Omental fat pad (tissue), 4 donors: ENCODE results near the gene CTNND2. TPM values are rescaled to one million over a fixed set of nuclear protein-coding genes. Genes with fewer than 3 reads are reported as not detected.
"Not testable (repeated sequence)": the region's sequence is repeated elsewhere in the genome, so short reads cannot be mapped to it uniquely, and the experiment has no call there.

Source experiments
- ATAC-seq: fragments of 150-250 bp; one replicate; pipeline ENCODE4 v1.9.1; 2016; ENCODE audit warnings: mild to moderate bottlenecking, moderate library complexity; ENCODE audit not compliant: low FRiP score
- DNase-seq: peaks from one replicate; pipeline ENCODE4 v3.0.0-alpha.2; 2019; ENCODE audit warnings: low spot score
- total RNA-seq, 4 donors: library from RNA; depleted of rRNA; stranded (reverse); fragments of >200 nt; gene quantifications; one replicate each; pipeline ENCODE4 v1.1.0, GENCODE V29; 2016
- TF ChIP-seq, protein P1 (sequence below), 3 donors: fragments of 450-650 bp; IDR thresholded peaks; one replicate each; pipeline ENCODE4 v1.5.1; 2016 to 2017; ENCODE audit warnings: antibody characterized with exemption in 3 of 3, mild to moderate bottlenecking in 3 of 3, moderate library complexity in 2 of 3

Gene CTNND2
- total RNA-seq, 4 donors from 2014 or later: 0.16 to 1.3 (median 0.64) TPM

GRCh38 chr5:11082404-11082945 is 821.8 kb downstream of the CTNND2 start:
- TF ChIP-seq, protein P1, sequence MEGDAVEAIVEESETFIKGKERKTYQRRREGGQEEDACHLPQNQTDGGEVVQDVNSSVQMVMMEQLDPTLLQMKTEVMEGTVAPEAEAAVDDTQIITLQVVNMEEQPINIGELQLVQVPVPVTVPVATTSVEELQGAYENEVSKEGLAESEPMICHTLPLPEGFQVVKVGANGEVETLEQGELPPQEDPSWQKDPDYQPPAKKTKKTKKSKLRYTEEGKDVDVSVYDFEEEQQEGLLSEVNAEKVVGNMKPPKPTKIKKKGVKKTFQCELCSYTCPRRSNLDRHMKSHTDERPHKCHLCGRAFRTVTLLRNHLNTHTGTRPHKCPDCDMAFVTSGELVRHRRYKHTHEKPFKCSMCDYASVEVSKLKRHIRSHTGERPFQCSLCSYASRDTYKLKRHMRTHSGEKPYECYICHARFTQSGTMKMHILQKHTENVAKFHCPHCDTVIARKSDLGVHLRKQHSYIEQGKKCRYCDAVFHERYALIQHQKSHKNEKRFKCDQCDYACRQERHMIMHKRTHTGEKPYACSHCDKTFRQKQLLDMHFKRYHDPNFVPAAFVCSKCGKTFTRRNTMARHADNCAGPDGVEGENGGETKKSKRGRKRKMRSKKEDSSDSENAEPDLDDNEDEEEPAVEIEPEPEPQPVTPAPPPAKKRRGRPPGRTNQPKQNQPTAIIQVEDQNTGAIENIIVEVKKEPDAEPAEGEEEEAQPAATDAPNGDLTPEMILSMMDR (IDR thresholded peaks at IDR 0.05): no peak
- DNase-seq: no peak
- ATAC-seq: no peak

DNA sequence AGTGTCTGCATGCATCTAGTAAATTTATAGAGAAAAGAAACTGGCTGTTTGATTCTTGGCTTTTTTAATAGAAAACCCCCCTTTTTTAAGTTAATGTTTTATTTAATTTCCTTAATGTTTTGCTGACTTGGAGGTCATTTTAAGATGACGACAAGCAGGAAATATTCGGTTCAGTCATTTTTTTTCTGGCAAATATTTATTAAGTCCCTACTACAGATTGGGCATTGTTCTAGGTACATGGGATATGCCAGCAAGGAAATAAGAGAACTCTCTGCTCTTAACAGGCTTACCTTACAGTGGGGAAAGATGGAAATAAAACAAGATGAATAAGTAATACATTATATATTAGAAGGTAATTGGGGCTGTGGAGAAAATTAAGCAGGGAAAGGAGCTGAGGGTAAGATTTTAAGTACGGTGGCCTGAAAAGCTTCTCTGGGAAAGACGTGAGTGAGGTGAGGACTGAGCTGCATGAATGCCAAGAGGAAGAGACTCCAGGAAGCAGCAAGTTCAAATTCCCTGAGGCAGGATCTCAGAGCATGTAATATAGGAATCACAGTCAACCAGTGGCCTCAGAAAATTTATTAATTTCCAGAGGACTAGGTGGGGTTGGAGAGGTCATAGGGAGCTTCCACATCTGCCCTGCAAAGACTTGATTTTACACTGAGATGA is 827.2 kb downstream of the CTNND2 start:
- ATAC-seq: no peak
- TF ChIP-seq, protein P1 (IDR thresholded peaks at IDR 0.05): no peak
- no peak for DNase-seq

DNA sequence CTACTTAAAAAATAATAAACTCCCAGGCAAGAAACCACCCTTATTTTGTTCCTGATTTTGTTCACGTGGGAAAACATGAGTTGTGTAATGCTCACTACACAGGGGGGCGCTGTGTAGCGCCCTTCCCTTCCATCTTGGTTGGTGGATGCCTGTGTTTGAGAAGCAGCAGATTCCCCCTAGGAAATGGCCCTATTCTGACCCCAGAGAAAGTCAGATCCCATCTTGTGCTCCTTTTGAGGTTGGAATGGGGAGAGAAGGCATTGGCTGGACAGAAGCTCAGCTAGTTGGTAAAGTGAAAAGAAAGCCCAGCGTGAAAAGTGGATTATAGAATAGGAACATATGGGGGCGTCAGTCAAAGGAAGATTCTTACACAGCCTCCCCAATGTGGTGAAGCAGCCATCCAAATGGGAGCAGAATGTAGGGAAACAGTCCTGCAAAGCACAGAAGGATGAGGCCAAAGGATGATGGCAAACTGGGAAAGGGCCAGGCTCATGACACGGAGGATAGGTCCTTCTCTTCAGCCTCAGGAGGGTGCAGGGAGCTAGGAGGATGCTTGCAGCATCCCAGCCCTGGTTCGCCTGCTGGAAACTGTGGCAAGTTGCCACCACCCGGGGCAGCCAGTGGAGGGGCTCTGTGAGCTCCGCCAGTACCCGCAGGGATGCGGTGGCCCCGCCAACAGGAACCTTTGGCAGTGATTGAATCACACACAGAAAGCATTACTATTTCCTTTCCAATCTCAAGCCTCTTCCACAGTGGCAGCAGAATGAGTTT is 829.0 kb downstream of the CTNND2 start:
- ATAC-seq (no peak), DNase-seq (no peak)
- TF ChIP-seq, protein P1 (IDR thresholded peaks at IDR 0.05): no peak

DNA sequence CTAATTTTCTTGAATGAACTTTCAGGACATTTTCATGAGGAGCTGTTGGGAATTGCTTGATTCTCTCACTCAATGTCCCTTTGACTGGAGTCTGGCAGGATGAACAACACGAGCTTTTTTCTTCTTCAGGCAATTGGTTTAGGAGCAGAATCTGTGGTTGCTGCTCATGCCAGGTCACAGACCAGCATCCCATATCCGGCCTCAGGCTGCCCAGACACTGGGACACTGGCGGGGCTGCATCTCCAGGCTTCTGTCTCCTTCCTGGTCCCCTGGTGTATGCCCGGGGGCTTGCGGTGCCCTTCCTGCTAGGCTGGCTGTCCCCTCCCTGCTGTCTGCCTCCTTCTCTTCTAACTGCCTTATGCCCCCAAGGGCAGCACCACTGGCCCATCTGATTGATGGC is 831.7 kb downstream of the CTNND2 start:
- no peak for DNase-seq
- TF ChIP-seq, protein P1 (IDR thresholded peaks at IDR 0.05): no peak
- ATAC-seq: no peak

DNA sequence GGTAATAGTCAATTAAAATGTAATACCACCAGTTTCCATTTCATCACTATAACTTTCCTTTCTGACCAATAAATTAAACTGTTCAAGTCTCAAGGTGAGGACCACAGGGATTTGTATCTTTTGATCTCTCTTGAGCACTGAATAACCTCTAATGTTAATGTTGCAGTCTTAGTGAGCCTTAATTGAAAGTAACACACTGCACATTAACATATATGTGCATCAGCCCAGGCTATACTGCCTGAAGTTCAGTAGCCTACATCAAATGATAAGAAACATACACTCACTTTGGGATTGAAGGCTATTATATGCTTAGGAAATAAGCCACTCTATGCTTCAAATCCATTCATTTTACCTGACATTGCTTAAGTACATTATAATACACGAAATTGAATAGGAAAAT is 832.2 kb downstream of the CTNND2 start:
- no peak for ATAC-seq
- TF ChIP-seq, protein P1 (IDR thresholded peaks at IDR 0.05): no peak
- DNase-seq: no peak

- ATAC-seq (no peak), DNase-seq (no peak)
- TF ChIP-seq, protein P1 (IDR thresholded peaks at IDR 0.05): no peak
Observed at GRCh38 chr5:11069041-11069440, 835.2 kb downstream of the CTNND2 start.

DNA sequence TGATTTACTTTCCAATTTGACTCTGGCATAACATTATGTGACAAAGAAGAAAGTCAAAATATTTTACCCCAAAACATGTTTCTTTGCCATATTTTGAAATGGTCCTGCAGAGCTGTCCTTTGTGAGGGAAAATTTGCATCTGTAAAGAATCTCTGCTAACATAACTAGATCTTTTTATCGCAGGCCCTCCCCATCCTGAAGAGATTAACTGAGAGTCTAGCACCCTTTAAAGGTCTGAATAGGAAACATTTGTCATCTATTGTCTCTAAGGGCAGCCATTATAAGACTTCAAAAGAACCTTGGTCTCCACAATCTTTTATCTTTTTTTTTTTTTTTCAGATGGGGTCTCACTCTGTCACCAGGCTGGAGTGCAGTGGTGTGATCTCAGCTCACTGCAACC is 838.5 kb downstream of the CTNND2 start:
- DNase-seq, ATAC-seq: not testable (repeated sequence)
